ENCODE results near the gene UGT3A2.

DNA sequence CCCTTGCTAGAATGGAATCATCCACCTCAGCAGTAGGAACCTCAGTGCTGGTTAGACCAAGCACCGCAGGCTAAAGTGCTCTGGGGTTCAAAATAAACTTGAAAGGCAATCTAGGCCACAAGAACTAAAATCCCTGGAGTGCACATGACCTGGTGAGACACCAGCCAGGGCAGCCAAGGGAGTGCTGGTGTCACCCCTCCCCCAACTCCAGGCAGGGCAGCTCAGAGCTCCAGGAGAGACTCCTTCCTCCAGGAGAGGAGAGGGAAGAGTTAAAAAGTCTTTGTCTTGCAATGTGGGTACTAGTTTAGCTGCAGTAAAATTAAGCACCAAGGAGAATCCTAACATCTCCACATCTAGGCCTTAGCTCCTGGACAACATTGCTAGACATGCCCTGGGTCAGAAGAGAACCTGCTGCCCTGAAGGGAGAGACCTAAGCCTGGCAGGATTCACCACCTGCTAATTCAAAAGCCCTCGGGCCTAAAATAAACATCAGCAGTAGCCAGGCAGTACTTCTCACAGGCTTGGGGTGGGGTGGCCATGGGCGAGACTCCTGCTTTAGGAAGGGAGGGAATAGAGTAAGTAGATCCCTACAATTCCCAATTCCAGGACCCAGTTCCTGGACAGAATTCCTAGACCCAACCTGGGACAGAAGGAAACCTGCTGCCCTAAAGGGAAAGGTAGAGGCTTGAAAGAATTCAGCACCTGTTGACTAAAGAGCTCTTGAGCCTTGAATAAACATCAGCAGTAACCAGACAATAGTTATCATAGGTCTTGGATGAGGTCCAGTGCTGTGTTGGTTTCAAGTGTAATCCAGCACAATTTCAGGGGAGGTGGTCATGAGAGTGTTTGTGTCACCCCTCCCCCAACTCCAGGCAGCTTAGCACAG is 25.8 kb downstream of the UGT3A2 start:
- no peak for TF ChIP-seq CTCF (IDR thresholded peaks at IDR 0.05)
- no peak for TF ChIP-seq POLR2A (IDR thresholded peaks at IDR 0.05)

Data from Peyer's patch (tissue), 4 donors.